ENCODE data around the gene NT5DC4.
A peak's percentile ranks its signal among the peaks of the same experiment; 100 is the strongest.

NT5DC4 gene

DNA sequence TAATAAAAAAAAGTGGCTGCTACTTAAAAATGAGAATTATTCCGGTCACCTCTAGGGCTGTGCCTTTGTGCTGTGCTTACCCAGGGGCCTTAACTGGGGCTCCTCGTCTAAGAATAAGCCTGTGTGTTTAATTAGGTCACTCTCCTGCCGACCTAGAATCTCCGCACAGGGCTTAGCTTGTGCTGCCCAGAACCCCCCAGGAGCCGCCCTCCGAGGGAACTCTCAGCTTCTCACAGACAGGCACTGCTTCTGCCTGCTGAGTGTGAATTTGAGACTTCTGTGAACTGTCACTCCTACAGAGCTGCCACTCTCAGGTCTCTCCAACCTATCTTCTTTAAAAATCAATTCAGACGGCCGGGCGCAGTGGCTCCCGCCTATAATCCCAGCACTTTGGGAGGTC lies 11.9 kb upstream of the NT5DC4 start:
- Histone ChIP-seq H3K4me3 (ENCODE audit: low read length) (no peak overlapping the region), H3K4me1 (ENCODE audit: control insufficient read depth, low read length) (peaks cover 13% of the 10 kb centered on the region), H3K27me3 (ENCODE audit: control insufficient read depth, low read length) (peaks cover 66% of the 10 kb centered on the region), H4K20me1 (ENCODE audit: control insufficient read depth, insufficient read depth, low read depth, low read length) (no peaks in the 10 kb centered on the region), H3K36me3 (ENCODE audit: control insufficient read depth, low read length) (no peaks in the 10 kb centered on the region), H3K4me2 (ENCODE audit: low read length) (no peak overlapping the region), H3F3A (ENCODE audit: control insufficient read depth, insufficient read depth) (no peaks in the 10 kb centered on the region), H3K79me2 (ENCODE audit: control insufficient read depth, low read length) (no peaks in the 10 kb centered on the region), H3K27ac (ENCODE audit: low read depth, low read length) (no peak overlapping the region), H3K9me3 (ENCODE audit: control insufficient read depth, insufficient read depth, low read length) (no peaks in the 10 kb centered on the region), H3K9me2 (replicated peaks; ENCODE audit: control insufficient read depth, low read length) (no peaks in the 10 kb centered on the region)
- 0 out of 2 replicates have a peak, but pooled peaks have one; percentile 28 for TF ChIP-seq EZH2phosphoT487 (IDR thresholded peaks at IDR 0.05; ENCODE audit: borderline replicate concordance, low read length)
- TF ChIP-seq, protein P1, sequence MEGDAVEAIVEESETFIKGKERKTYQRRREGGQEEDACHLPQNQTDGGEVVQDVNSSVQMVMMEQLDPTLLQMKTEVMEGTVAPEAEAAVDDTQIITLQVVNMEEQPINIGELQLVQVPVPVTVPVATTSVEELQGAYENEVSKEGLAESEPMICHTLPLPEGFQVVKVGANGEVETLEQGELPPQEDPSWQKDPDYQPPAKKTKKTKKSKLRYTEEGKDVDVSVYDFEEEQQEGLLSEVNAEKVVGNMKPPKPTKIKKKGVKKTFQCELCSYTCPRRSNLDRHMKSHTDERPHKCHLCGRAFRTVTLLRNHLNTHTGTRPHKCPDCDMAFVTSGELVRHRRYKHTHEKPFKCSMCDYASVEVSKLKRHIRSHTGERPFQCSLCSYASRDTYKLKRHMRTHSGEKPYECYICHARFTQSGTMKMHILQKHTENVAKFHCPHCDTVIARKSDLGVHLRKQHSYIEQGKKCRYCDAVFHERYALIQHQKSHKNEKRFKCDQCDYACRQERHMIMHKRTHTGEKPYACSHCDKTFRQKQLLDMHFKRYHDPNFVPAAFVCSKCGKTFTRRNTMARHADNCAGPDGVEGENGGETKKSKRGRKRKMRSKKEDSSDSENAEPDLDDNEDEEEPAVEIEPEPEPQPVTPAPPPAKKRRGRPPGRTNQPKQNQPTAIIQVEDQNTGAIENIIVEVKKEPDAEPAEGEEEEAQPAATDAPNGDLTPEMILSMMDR (IDR thresholded peaks at IDR 0.05; ENCODE audit: low read depth, low read length, poor library complexity, severe bottlenecking): no peak

DNA sequence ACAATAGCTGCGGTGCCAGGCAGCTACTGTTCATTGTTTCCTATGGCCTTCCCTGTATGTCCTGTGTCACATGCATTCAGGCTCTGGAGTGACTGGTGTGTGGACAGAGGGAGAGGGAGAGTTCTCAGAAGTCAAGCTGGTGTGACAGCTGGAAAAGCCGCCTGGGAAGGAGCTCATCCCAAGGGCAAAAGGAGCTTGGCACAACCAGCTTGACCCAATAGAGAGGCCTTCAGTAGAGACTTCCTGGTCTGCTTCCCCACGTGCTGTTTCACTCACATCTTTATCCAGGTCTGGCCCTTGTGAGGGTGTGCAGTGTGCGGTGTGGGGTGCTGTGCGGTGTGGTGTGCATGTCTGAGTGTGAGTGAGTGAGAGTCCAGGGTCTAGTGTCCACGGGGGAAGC lies 11.1 kb upstream of the NT5DC4 start:
- Histone ChIP-seq H3K79me2 (ENCODE audit: control insufficient read depth, low read length) (no peaks in the 10 kb centered on the region), H3K9me2 (replicated peaks; ENCODE audit: control insufficient read depth, low read length) (no peaks in the 10 kb centered on the region), H3K27ac (ENCODE audit: low read depth, low read length) (no peak overlapping the region), H3K4me2 (ENCODE audit: low read length) (no peak overlapping the region), H3K9me3 (ENCODE audit: control insufficient read depth, insufficient read depth, low read length) (no peaks in the 10 kb centered on the region), H3F3A (ENCODE audit: control insufficient read depth, insufficient read depth) (no peaks in the 10 kb centered on the region), H4K20me1 (ENCODE audit: control insufficient read depth, insufficient read depth, low read depth, low read length) (no peaks in the 10 kb centered on the region), H3K4me1 (ENCODE audit: control insufficient read depth, low read length) (peaks cover 13% of the 10 kb centered on the region), H3K27me3 (ENCODE audit: control insufficient read depth, low read length) (peaks cover 62% of the 10 kb centered on the region), H3K4me3 (ENCODE audit: low read length) (no peak overlapping the region), H3K36me3 (ENCODE audit: control insufficient read depth, low read length) (no peaks in the 10 kb centered on the region)
- TF ChIP-seq, protein P1 (IDR thresholded peaks at IDR 0.05; ENCODE audit: low read depth, low read length, poor library complexity, severe bottlenecking): no peak
- no peak for TF ChIP-seq EZH2phosphoT487 (IDR thresholded peaks at IDR 0.05; ENCODE audit: borderline replicate concordance, low read length)

DNA sequence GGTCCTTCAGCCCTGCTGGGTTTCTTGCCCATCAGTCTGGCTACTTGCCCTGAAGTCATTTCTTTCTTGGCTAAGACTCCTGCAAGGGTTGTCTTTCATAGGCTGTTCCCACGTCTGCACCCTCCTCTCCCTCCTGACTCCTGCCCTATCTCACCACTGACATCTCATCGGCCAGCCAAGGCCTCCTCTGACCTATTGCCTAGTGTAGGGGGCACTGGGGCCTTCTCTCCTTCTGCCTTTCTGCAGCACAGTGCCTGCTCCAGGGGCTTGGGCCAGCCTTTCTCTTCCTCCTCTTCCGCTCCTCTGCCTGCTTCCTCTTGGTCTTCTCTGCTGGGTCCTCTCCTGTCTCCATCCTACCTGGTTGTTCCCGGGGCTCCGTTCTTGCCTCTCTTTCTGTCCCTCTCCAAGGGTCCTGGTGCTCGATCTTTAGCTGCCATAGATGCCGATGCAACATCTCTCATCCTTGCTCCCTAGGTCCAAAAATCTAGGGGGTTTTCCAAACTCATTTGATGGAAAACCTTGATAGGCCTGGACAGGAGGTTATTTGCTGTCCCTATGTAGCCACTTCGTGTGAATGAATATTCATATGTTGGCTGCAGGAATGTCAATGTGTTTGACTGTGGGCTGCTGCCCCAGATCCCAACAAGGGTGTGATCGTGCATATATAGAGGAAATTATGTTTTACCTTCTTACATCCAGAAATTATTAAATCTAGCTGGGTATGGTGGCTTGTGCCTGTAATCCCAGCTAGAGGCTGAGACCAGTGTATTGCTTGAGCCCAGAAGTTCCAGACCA lies 9.7 kb upstream of the NT5DC4 start:
- Histone ChIP-seq H3K4me1 (ENCODE audit: control insufficient read depth, low read length) (peaks cover 13% of the 10 kb centered on the region), H3K9me3 (ENCODE audit: control insufficient read depth, insufficient read depth, low read length) (no peaks in the 10 kb centered on the region), H4K20me1 (ENCODE audit: control insufficient read depth, insufficient read depth, low read depth, low read length) (no peaks in the 10 kb centered on the region), H3K9me2 (replicated peaks; ENCODE audit: control insufficient read depth, low read length) (no peaks in the 10 kb centered on the region), H3F3A (ENCODE audit: control insufficient read depth, insufficient read depth) (no peaks in the 10 kb centered on the region), H3K36me3 (ENCODE audit: control insufficient read depth, low read length) (no peaks in the 10 kb centered on the region), H3K27me3 (ENCODE audit: control insufficient read depth, low read length) (peaks cover 48% of the 10 kb centered on the region), H3K4me3 (ENCODE audit: low read length) (no peak overlapping the region), H3K27ac (ENCODE audit: low read depth, low read length) (no peak overlapping the region), H3K4me2 (ENCODE audit: low read length) (no peak overlapping the region), H3K79me2 (ENCODE audit: control insufficient read depth, low read length) (no peaks in the 10 kb centered on the region)
- TF ChIP-seq EZH2phosphoT487 (IDR thresholded peaks at IDR 0.05; ENCODE audit: borderline replicate concordance, low read length): no peak
- TF ChIP-seq, protein P1 (IDR thresholded peaks at IDR 0.05; ENCODE audit: low read depth, low read length, poor library complexity, severe bottlenecking): no peak

All from DOHH2 (cell line).